Kidney (tissue), 14 donors: ENCODE results near the gene INHA. TPM values are rescaled to one million over a fixed set of nuclear protein-coding genes. Genes with fewer than 3 reads are reported as not detected.
A peak's percentile ranks its signal among the peaks of the same experiment; 100 is the strongest.

ENCODE experiments used
- DNase-seq, 5 donors: peaks; one replicate each; pipeline ENCODE4 v3.0.0-alpha.2; 2013 to 2020
- FAIRE-seq: peaks from 2 replicates; lab custom pipeline; 2012; peaks lifted over from hg19 to GRCh38; lab: Jason Lieb, UNC
- H3K27ac ChIP-seq, 2 donors: one replicate each; pipeline ENCODE4 v1.7.0; 2013; ENCODE audit warnings: low read depth in 2 of 2, low read length in 2 of 2, inconsistent platforms in 1 of 2
- H3K27me3 ChIP-seq: one replicate; pipeline ENCODE4 v1.7.1; 2013; ENCODE audit warnings: low read length, inconsistent platforms; ENCODE audit not compliant: control insufficient read depth, insufficient read depth
- H3K36me3 ChIP-seq, 3 donors: one replicate each; pipeline versions ENCODE4 v1.7.0 to v1.7.1; 2013; ENCODE audit warnings: low read length in 3 of 3, control low read depth in 1 of 3, inconsistent platforms in 1 of 3; ENCODE audit not compliant: insufficient read depth in 3 of 3, control insufficient read depth in 2 of 3
- H3K4me1 ChIP-seq, 3 donors: one replicate each; pipeline versions ENCODE4 v1.7.0 to v1.7.1; 2013; ENCODE audit warnings: low read length in 3 of 3, inconsistent platforms in 1 of 3, low read depth in 1 of 3; ENCODE audit not compliant: control insufficient read depth in 2 of 3, insufficient read depth in 2 of 3
- H3K4me3 ChIP-seq, 3 donors: one replicate each; pipeline versions ENCODE4 v1.7.0 to v1.8.1; 2013; ENCODE audit warnings: low read length in 3 of 3, control low read depth in 1 of 3, inconsistent platforms in 1 of 3
- H3K9ac ChIP-seq, 3 donors: one replicate each; pipeline versions ENCODE4 v1.7.0 to v1.7.1; 2013; ENCODE audit warnings: low read length in 3 of 3, control low read depth in 1 of 3, inconsistent platforms in 1 of 3
- H3K9me3 ChIP-seq, 3 donors: one replicate each; pipeline versions ENCODE4 v1.7.0 to v1.7.1; 2013; ENCODE audit warnings: low read length in 3 of 3, control low read depth in 1 of 3, inconsistent platforms in 1 of 3; ENCODE audit not compliant: control insufficient read depth in 2 of 3, insufficient read depth in 1 of 3
- intact Hi-C: fragments of 100-400 bp; cut with DNase I; formaldehyde crosslinking; loops from one replicate; pipeline ENCODE4 v1.11.1; 2022
- polyA plus RNA-seq: library from polyadenylated mRNA; stranded (reverse); fragments of 350-450 nt; fragmentation: Illumina TruSeq; extraction: RNeasy Lipid Tissue Mini Kit (QIAGEN cat#74804); gene quantifications from one replicate; pipeline ENCODE4 v1.2.3, GENCODE V29; 2014; ENCODE audit warnings: low read depth, low replicate concordance; ENCODE audit not compliant: insufficient read depth
- total RNA-seq: library from RNA; stranded (reverse); fragmentation: NEBNext Ultra II Directional; extraction: Animal tissue kit (Norgen Biotek cat#: 25700); gene quantifications from one replicate; pipeline ENCODE4 v1.2.1, GENCODE V29; 2021
- TF ChIP-seq, protein P1 (sequence below): IDR thresholded peaks from 3 replicates; pipeline ENCODE4 v1.5.1; 2012; ENCODE audit warnings: mild to moderate bottlenecking, moderate library complexity, borderline replicate concordance; ENCODE audit not compliant: insufficient read depth; ENCODE audit errors: extremely low read depth
- donor health status: control.
- donor health status: control.
- donor health status: control.
- donor health status: control.
- donor health status: control.
- donor health status: DM: yes; HTN: yes; CAD: no.
- donor health status: Normal renal cell carcinoma (clear cell type).

Gene INHA
- total and polyA plus RNA-seq, 2 donors from 2014 or later: 1.2 to 2.5 TPM

DNA sequence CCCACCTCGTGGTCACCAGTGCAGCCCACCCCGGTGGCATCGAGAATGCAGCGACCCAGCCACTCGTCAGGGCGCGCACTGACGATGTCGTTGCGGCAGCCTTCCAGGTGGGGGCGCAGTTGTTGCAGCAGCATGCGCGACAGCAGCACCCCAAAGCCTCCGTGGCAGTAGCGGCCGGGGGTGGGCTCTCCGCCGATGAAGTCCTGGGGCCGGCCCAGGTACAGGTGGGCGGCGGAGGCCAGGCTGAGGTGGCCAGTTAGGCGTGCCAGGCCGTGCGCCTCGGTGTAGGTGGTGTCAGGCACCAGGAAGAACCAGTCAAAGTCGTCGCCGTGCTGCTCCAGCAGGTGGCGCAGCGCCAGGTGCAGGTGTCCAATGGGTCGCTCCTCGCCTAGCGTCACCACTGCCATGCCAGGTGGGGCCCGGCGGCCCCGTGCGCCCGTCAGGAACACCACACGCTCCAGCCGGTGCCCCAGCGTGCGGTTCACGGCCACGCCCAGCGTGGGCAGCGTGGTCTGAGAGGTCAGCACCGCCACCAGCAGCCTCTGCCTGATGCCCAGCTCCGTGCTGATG, 30.4 kb upstream of the INHA start:
- Histone ChIP-seq H3K27ac (no peak overlapping the region), H3K27me3 (no peaks in the 10 kb centered on the region), H3K4me3 (peak overlapping the region in 2 of 3 donors; percentile 15 to 72), H3K36me3 (peaks cover 0 to 8% (median 8%) of the 10 kb centered on the region in 3 donors), H3K4me1 (peaks cover 4 to 18% (median 9%) of the 10 kb centered on the region in 3 donors), H3K9ac (no peak overlapping the region), H3K9me3 (no peaks in the 10 kb centered on the region)
- DNase-seq (peak; percentile 89 to 95 (median 92)), FAIRE-seq (no peak)
- intact Hi-C loops: no loop called here
- TF ChIP-seq, protein P1, sequence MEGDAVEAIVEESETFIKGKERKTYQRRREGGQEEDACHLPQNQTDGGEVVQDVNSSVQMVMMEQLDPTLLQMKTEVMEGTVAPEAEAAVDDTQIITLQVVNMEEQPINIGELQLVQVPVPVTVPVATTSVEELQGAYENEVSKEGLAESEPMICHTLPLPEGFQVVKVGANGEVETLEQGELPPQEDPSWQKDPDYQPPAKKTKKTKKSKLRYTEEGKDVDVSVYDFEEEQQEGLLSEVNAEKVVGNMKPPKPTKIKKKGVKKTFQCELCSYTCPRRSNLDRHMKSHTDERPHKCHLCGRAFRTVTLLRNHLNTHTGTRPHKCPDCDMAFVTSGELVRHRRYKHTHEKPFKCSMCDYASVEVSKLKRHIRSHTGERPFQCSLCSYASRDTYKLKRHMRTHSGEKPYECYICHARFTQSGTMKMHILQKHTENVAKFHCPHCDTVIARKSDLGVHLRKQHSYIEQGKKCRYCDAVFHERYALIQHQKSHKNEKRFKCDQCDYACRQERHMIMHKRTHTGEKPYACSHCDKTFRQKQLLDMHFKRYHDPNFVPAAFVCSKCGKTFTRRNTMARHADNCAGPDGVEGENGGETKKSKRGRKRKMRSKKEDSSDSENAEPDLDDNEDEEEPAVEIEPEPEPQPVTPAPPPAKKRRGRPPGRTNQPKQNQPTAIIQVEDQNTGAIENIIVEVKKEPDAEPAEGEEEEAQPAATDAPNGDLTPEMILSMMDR: peak; percentile 82

DNA sequence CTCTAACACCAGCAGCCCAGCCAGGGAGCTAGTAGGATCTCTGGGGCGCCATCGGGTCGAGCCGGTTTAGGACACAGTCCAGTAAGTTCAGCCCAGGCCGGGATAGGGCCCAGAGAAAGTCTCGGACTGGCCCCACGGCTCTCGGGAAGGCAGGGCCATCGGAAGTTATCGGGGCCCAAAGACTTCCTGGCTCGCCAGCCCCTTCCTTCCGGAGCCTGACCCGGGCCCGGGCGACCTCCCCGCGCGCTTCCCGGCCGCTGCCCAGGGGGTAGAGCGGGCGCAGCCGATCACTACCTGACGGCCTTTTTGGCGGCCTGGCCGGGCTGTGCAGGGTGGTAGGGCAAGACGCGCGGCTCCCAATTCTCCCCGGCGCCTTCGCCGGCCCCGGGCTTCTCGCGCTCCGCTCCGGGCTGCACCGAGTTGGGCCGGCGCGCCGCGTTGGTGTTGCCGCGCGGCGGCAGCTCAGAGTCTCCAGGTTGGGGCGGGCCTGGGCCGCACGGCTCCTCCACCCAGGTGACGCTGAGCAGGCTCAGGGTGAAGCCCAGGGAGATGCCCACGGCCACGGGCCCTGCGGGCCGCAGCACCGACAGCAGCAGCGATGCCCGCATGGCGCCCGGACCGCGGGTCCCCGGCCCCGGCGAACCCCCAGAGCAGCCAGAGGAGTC, 29.0 kb upstream of the INHA start:
- H3K27ac ChIP-seq: peak overlapping the region; percentile 79 to 83
- no peak for FAIRE-seq
- DNase-seq: peak in 3 of 5 donors; percentile 30 to 71 (median 61)
- peak overlapping the region; percentile 36 to 63 (median 59) for H3K9ac ChIP-seq
- peak overlapping the region; percentile 50 to 72 (median 66) for H3K4me3 ChIP-seq
- H3K27me3 ChIP-seq: no peaks in the 10 kb centered on the region
- H3K9me3 ChIP-seq: no peaks in the 10 kb centered on the region
- peaks cover 4 to 18% (median 9%) of the 10 kb centered on the region in 3 donors for H3K4me1 ChIP-seq
- TF ChIP-seq, protein P1: no peak
- peaks cover 0 to 8% (median 8%) of the 10 kb centered on the region in 3 donors for H3K36me3 ChIP-seq
- intact Hi-C loops: no loop called here

DNA sequence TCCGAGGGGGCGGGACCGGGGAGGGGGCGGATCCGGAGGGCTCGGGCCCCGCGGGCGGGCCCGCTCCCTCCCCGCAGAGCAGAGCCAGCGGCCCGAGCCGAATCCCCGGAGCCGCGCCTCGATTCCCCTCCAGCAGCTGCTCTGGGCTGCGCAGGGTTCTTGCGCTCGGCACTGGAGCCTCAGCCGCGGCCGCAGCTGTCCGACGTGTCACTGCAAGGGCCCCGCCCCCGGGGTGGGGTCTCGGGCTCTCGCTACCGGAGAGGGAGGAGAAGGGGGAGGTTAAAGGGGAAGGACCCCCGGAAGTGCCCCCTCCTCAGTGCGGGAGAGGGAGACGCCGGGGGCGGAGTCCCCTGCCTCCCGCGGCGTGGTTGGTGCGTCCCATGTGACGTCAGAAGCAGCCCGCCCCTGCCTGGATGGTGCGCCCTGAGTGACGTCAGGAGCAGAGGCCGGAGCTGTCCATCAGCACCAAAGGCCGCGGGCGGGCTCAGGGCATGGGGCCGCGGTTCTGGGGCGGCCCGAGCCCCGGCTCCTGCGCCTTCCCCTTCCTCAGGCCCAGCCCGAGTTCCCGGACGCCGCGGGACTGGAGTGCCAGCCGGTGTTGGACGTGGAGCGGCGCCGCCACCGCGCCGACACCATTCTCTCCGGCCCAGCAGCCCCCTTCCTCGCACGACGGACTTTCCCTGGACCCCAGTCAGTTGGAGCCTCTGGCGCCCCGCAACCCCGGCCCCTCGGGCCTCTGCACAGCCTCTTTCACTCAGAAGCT, 28.3 kb upstream of the INHA start, which contains the start of the genes CHPF and TMEM198:
TSS of gene CHPF (minus strand) at position 214 of the 763 bp plus-strand sequence. CDS start 271 bp downstream, outside the sequence.
TSS of gene TMEM198 (plus strand) at position 433 of the 763 bp plus-strand sequence. CDS start 700 bp downstream, outside the sequence.
- Histone ChIP-seq H3K9ac (peak within 1 kb of the TSS; percentile 36 to 63 (median 59)), H3K4me1 (peaks cover 4 to 18% (median 9%) of the 10 kb centered on the region in 3 donors), H3K9me3 (no peaks in the 10 kb centered on the region), H3K27ac (peak within 1 kb of the TSS; percentile 79 to 83), H3K4me3 (peak within 1 kb of the TSS; percentile 50 to 72 (median 66)), H3K27me3 (no peaks in the 10 kb centered on the region), H3K36me3 (peaks cover 0 to 8% (median 8%) of the 10 kb centered on the region in 3 donors)
- peak; percentile 94 for FAIRE-seq
- TF ChIP-seq, protein P1: no peak
- intact Hi-C loops: no loop called here
- DNase-seq: peak; percentile 99 to 100 (median 99)
